ENCODE measurements around the gene BCR. TPM values are rescaled to one million over a fixed set of nuclear protein-coding genes. Genes with fewer than 3 reads are reported as not detected.

Gene BCR
- total and polyA plus RNA-seq, 12 donors = 10.9 to 33.4 (median 25.8) TPM

GRCh38 chr22:23281406-23282088 lies 101.2 kb downstream of the BCR start:
- 55 to 58% methylated on average over 21 of the region's 21 CpGs for WGBS, 2 donors
- intact Hi-C loops (cut with DNase I) = loop anchor here (1.0 to 10.0 kb wide), 6 partner anchors 39 to 327 kb away; no protein-coding TSS in a partner anchor
- Histone ChIP-seq H3K36me3 (peaks cover 0 to 81% (median 5%) of the 10 kb centered on the region in 9 donors), H3K9me3 (no peaks in the 10 kb centered on the region), H3K27me3 (no peaks in the 10 kb centered on the region), H3K4me1 (peaks cover 9 to 36% (median 26%) of the 10 kb centered on the region in 9 donors), H3K27ac (peak overlapping the region in 6 of 10 donors; percentile 20 to 59 (median 38)), H3K4me3 (no peak overlapping the region)
- peak; percentile 83 to 97 (median 95) for TF ChIP-seq CTCF (IDR thresholded peaks at IDR 0.05)
- peak; percentile 74 to 92 (median 84) for ATAC-seq
- peak; percentile 84 to 85 for DNase-seq

- DNase-seq = peak; percentile 40 to 54
- Histone ChIP-seq H3K36me3 (peaks cover 0 to 83% (median 5%) of the 10 kb centered on the region in 9 donors), H3K4me3 (no peak overlapping the region), H3K4me1 (peaks cover 9 to 36% (median 26%) of the 10 kb centered on the region in 9 donors), H3K27me3 (no peaks in the 10 kb centered on the region), H3K9me3 (no peaks in the 10 kb centered on the region), H3K27ac (peak overlapping the region in 6 of 10 donors; percentile 20 to 59 (median 38))
- 57 to 70% methylated on average over 16 of the region's 16 CpGs for WGBS, 2 donors
- TF ChIP-seq CTCF (IDR thresholded peaks at IDR 0.05) = peak in 5 of 9 donors; percentile 6 to 29 (median 13)
- peak; percentile 26 to 70 (median 56) for ATAC-seq
- intact Hi-C loops (cut with DNase I) = loop anchor here in 8 of 10 donors (1.0 to 10.0 kb wide), 5 partner anchors 40 to 327 kb away; no protein-coding TSS in a partner anchor
Observed at GRCh38 chr22:23282089-23282501, 101.8 kb downstream of the BCR start.

- H3K4me3 ChIP-seq = no peak overlapping the region
- no peaks in the 10 kb centered on the region for H3K9me3 ChIP-seq
- 95% methylated on average over 10 of the region's 10 CpGs for WGBS, 2 donors
- TF ChIP-seq CTCF (IDR thresholded peaks at IDR 0.05) = no peak
- intact Hi-C loops (cut with DNase I) = loop anchor here in 8 of 10 donors (1.0 to 10.0 kb wide), 5 partner anchors 40 to 328 kb away; no protein-coding TSS in a partner anchor
- ATAC-seq (no peak), DNase-seq (no peak)
- H3K36me3 ChIP-seq = peaks cover 0 to 83% (median 5%) of the 10 kb centered on the region in 9 donors
- H3K27ac ChIP-seq = peak overlapping the region in 1 of 10 donors; percentile 59
- H3K4me1 ChIP-seq = peaks cover 9 to 36% (median 26%) of the 10 kb centered on the region in 9 donors
- H3K27me3 ChIP-seq = no peaks in the 10 kb centered on the region
Observed at GRCh38 chr22:23282516-23282915, 102.2 kb downstream of the BCR start.

GRCh38 chr22:23282986-23283385 lies 102.7 kb downstream of the BCR start:
- intact Hi-C loops (cut with DNase I) = loop anchor here in 8 of 10 donors (1.0 to 10.0 kb wide), 5 partner anchors 41 to 328 kb away; no protein-coding TSS in a partner anchor
- Histone ChIP-seq H3K4me1 (peaks cover 9 to 34% (median 26%) of the 10 kb centered on the region in 9 donors), H3K9me3 (no peaks in the 10 kb centered on the region), H3K36me3 (peaks cover 0 to 83% (median 5%) of the 10 kb centered on the region in 9 donors), H3K4me3 (no peak overlapping the region), H3K27me3 (no peaks in the 10 kb centered on the region), H3K27ac (peak overlapping the region in 1 of 10 donors; percentile 59)
- 98 to 99% methylated on average over 11 of the region's 11 CpGs for WGBS, 2 donors
- DNase-seq (no peak), ATAC-seq (no peak)
- TF ChIP-seq CTCF (IDR thresholded peaks at IDR 0.05) = no peak
